Stimulated activated CD4-positive, alpha-beta T cell treated with anti-CD3 and anti-CD28 coated beads, TNF-alpha, amount 100 ng/mL, for 48 hours (primary cell): ENCODE measurements around the gene ORAI3.

ENCODE experiments used
- DNase-seq, 3 donors: peaks; one replicate each; pipeline ENCODE4 v3.0.0-alpha.2; 2020; ENCODE audit warnings: low read depth in 3 of 3

ORAI3 gene

GRCh38 chr16:30992276-30992780, 43.5 kb downstream of the ORAI3 start:
- no peak for DNase-seq

- DNase-seq: no peak
Observed at GRCh38 chr16:30992931-30993816, 44.3 kb downstream of the ORAI3 start.

GRCh38 chr16:30995927-30996323, 47.1 kb downstream of the ORAI3 start:
- no peak for DNase-seq

GRCh38 chr16:30996324-30996984, 47.6 kb downstream of the ORAI3 start:
- DNase-seq: no peak

- DNase-seq: peak; percentile 66 to 90 (median 70)
Observed at GRCh38 chr16:30996985-30997724, 48.3 kb downstream of the ORAI3 start.

GRCh38 chr16:30997725-30998711, 49.1 kb downstream of the ORAI3 start:
- no peak for DNase-seq

- no peak for DNase-seq
Observed at GRCh38 chr16:30998852-30999761, 50.2 kb downstream of the ORAI3 start.

- no peak for DNase-seq
Observed at GRCh38 chr16:31000671-31001382, 52.0 kb downstream of the ORAI3 start.

GRCh38 chr16:31001507-31002249, 52.8 kb downstream of the ORAI3 start:
- DNase-seq: no peak

- DNase-seq: no peak
Observed at GRCh38 chr16:31002250-31002700, 53.4 kb downstream of the ORAI3 start.

GRCh38 chr16:31002862-31003341, 54.0 kb downstream of the ORAI3 start:
- DNase-seq: no peak

GRCh38 chr16:31003744-31004143, 54.9 kb downstream of the ORAI3 start:
- no peak for DNase-seq
